ENCODE results near the gene AP2A2. TPM values are rescaled to one million over a fixed set of nuclear protein-coding genes. Genes with fewer than 3 reads are reported as not detected.

AP2A2 gene
- total RNA-seq, 1 experiment from 2014 or later = 62.0 TPM

GRCh38 chr11:1036931-1037330 lies 111.3 kb downstream of the AP2A2 start:
- no peak overlapping the region for H3K27ac ChIP-seq (ENCODE audit: low read depth, low read length, poor library complexity, severe bottlenecking)
- intact Hi-C loops (cut with micrococcal nuclease; ENCODE audit: unreplicated experiment) = no loop called here
- CTCF ChIA-PET = no interaction called here
- H3K4me3 ChIP-seq (ENCODE audit: low read depth, low read length, poor library complexity, severe bottlenecking) = no peak overlapping the region
- no peak for DNase-seq (ENCODE audit: low spot score)
- no peaks in the 10 kb centered on the region for H3K36me3 ChIP-seq (ENCODE audit: insufficient read depth, low read length, poor library complexity, severe bottlenecking)
- H3K4me1 ChIP-seq (ENCODE audit: insufficient read depth, low read length, poor library complexity, severe bottlenecking) = no peaks in the 10 kb centered on the region
- TF ChIP-seq, protein P1, sequence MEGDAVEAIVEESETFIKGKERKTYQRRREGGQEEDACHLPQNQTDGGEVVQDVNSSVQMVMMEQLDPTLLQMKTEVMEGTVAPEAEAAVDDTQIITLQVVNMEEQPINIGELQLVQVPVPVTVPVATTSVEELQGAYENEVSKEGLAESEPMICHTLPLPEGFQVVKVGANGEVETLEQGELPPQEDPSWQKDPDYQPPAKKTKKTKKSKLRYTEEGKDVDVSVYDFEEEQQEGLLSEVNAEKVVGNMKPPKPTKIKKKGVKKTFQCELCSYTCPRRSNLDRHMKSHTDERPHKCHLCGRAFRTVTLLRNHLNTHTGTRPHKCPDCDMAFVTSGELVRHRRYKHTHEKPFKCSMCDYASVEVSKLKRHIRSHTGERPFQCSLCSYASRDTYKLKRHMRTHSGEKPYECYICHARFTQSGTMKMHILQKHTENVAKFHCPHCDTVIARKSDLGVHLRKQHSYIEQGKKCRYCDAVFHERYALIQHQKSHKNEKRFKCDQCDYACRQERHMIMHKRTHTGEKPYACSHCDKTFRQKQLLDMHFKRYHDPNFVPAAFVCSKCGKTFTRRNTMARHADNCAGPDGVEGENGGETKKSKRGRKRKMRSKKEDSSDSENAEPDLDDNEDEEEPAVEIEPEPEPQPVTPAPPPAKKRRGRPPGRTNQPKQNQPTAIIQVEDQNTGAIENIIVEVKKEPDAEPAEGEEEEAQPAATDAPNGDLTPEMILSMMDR (conservative IDR thresholded peaks at IDR 0.05; ENCODE audit: low read depth, low read length) = no peak
- no peak for TF ChIP-seq EZH2 (IDR thresholded peaks at IDR 0.05; ENCODE audit: borderline replicate concordance, low read depth, low read length, poor library complexity, severe bottlenecking)
- no TSS peak for BruUV-seq (replicated peaks)
- no peaks in the 10 kb centered on the region for H3K9me3 ChIP-seq (ENCODE audit: low read depth, low read length, poor library complexity, severe bottlenecking)
- no peaks in the 10 kb centered on the region for H3K27me3 ChIP-seq (replicated peaks; ENCODE audit: insufficient read depth, low read depth, low read length, poor library complexity)
- POLR2A ChIA-PET (ENCODE audit: low non-redundant PET) = no interaction called here

DNA sequence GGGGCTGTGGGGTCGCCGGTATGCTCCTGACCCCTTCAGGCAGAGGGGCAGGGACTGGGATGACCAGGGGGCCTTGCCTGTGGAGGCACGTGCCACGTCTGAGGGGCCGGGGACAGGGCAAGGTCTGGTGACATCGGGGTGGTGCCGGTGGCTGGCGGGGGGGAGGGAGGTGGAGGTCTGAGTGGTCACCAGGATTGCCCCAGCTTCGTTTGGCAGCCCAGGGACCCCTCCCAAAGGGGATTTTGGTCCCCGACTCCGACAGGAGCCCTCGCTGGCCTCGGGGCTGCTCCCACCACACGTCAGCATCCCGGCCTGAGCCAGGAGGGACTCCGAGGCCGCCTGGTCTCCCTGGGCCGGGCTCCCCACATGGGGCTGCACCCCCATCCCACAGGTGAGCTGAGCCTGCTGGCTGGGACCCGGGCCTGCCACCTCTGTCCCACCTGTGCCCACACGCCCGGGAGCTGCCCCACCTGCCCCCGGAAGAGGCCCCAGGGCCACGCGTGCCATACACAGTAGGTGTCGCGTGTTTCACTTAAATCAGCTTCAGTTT lies 111.9 kb downstream of the AP2A2 start:
- Histone ChIP-seq H3K27me3 (replicated peaks; ENCODE audit: insufficient read depth, low read depth, low read length, poor library complexity) (no peaks in the 10 kb centered on the region), H3K27ac (ENCODE audit: low read depth, low read length, poor library complexity, severe bottlenecking) (no peak overlapping the region), H3K4me1 (ENCODE audit: insufficient read depth, low read length, poor library complexity, severe bottlenecking) (no peaks in the 10 kb centered on the region), H3K4me3 (ENCODE audit: low read depth, low read length, poor library complexity, severe bottlenecking) (no peak overlapping the region), H3K9me3 (ENCODE audit: low read depth, low read length, poor library complexity, severe bottlenecking) (no peaks in the 10 kb centered on the region), H3K36me3 (ENCODE audit: insufficient read depth, low read length, poor library complexity, severe bottlenecking) (no peaks in the 10 kb centered on the region)
- BruUV-seq (replicated peaks) = no TSS peak
- no peak for DNase-seq (ENCODE audit: low spot score)
- ChIA-PET CTCF (no interaction called here), POLR2A (ENCODE audit: low non-redundant PET) (no interaction called here)
- intact Hi-C loops (cut with micrococcal nuclease; ENCODE audit: unreplicated experiment) = no loop called here
- TF ChIP-seq, protein P1 (conservative IDR thresholded peaks at IDR 0.05; ENCODE audit: low read depth, low read length) = no peak
- no peak for TF ChIP-seq EZH2 (IDR thresholded peaks at IDR 0.05; ENCODE audit: borderline replicate concordance, low read depth, low read length, poor library complexity, severe bottlenecking)

DNA sequence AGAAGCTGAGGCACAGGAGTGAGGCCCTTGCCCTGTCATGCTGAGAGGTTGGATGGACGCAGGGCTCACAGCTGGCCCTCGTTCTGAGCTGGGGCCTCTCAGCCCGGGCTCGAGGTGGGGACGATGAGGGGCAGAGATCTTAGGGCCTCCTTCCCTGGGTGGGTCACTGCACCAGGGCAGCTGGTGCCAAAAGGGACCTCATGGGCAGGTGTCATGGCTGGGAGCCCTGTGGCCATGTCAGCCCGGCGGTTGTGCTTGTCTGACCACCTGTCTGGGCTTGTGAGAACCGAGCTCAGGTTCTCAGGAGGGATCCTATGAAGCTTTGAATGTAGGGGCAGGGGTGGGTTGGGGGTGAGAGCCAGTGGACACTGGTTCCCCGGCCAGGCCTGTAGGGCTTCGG lies 112.7 kb downstream of the AP2A2 start:
- intact Hi-C loops (cut with micrococcal nuclease; ENCODE audit: unreplicated experiment) = no loop called here
- H3K27me3 ChIP-seq (replicated peaks; ENCODE audit: insufficient read depth, low read depth, low read length, poor library complexity) = no peaks in the 10 kb centered on the region
- H3K36me3 ChIP-seq (ENCODE audit: insufficient read depth, low read length, poor library complexity, severe bottlenecking) = no peaks in the 10 kb centered on the region
- no peak overlapping the region for H3K27ac ChIP-seq (ENCODE audit: low read depth, low read length, poor library complexity, severe bottlenecking)
- no peaks in the 10 kb centered on the region for H3K9me3 ChIP-seq (ENCODE audit: low read depth, low read length, poor library complexity, severe bottlenecking)
- POLR2A ChIA-PET (ENCODE audit: low non-redundant PET) = no interaction called here
- no peaks in the 10 kb centered on the region for H3K4me1 ChIP-seq (ENCODE audit: insufficient read depth, low read length, poor library complexity, severe bottlenecking)
- no TSS peak for BruUV-seq (replicated peaks)
- TF ChIP-seq EZH2 (IDR thresholded peaks at IDR 0.05; ENCODE audit: borderline replicate concordance, low read depth, low read length, poor library complexity, severe bottlenecking) = no peak
- TF ChIP-seq, protein P1 (conservative IDR thresholded peaks at IDR 0.05; ENCODE audit: low read depth, low read length) = no peak
- DNase-seq (ENCODE audit: low spot score) = no peak
- H3K4me3 ChIP-seq (ENCODE audit: low read depth, low read length, poor library complexity, severe bottlenecking) = no peak overlapping the region
- CTCF ChIA-PET = interaction anchor here (0.6 kb wide), 1 partner anchor 15 kb away, joined by 6 read pairs; no protein-coding TSS in a partner anchor
